HCT116 (cell line): Measurements from ENCODE around the gene RCOR1. TPM values are rescaled to one million over a fixed set of nuclear protein-coding genes. Genes with fewer than 3 reads are reported as not detected.

Experiments
- ATAC-seq: fragments of 200-7000 bp; cut with Tn5 transposase; 2 replicates; pipeline ENCODE4 v1.9.1; 2020; ENCODE audit warnings: mild to moderate bottlenecking, moderate library complexity
- BruUV-seq: library from RNA; stranded (reverse); fragments of 400-500 nt; replicated peaks from 2 replicates; lab custom pipeline; 2021; lab: Mats Ljungman, UMichigan
- CTCF ChIA-PET: fragments of 300-600 bp; sonication (Branson Sonifier 250); formaldehyde crosslinking; loops from one replicate; lab custom pipeline; 2021; ENCODE audit warnings: antibody characterized with exemption; lab: Charles Lee
- POLR2A ChIA-PET: fragments of 300-600, 350-600 bp; sonication (Branson Sonifier 250); formaldehyde crosslinking; loops from one replicate; lab custom pipeline; 2021; ENCODE audit warnings: antibody characterized with exemption; lab: Charles Lee
- RAD21 ChIA-PET, 2 experiments: fragments of 300-600 bp; sonication (Branson Sonifier 250); formaldehyde crosslinking; loops; one replicate each; lab custom pipeline; 2023; ENCODE audit warnings: low total read pairs in 2 of 2; ENCODE audit not compliant: uncharacterized antibody in 2 of 2, unreplicated experiment in 2 of 2, low non-redundant PET in 1 of 2; lab: Charles Lee
- DNase-seq: peaks from one replicate; pipeline ENCODE4 v3.0.0-alpha.2; 2010; ENCODE audit warnings: low read depth, low spot score
- H2AFZ ChIP-seq: fragments of 200-600 bp; shearing (Covaris generic), sonication (generic); 2 replicates; pipeline ENCODE4 v1.6.1; 2017; ENCODE audit warnings: low read depth, mixed run types, mixed read lengths, antibody characterized with exemption, low read length; ENCODE audit not compliant: poor library complexity, severe bottlenecking
- H3K27ac ChIP-seq: 2 replicates; pipeline ENCODE4 v1.5.1; 2012; ENCODE audit warnings: low read depth, low read length
- H3K27me3 ChIP-seq: fragments of 200-600 bp; sonication (generic); 2 replicates; pipeline ENCODE4 v1.6.1; 2016; ENCODE audit warnings: mixed run types, low read length, mixed read lengths; ENCODE audit not compliant: insufficient read depth
- H3K36me3 ChIP-seq, 2 experiments: fragments of 200-500 bp in 1 of 2; fragments of 200-600 bp in 1 of 2; sonication (Bioruptor generic) in 1 of 2; sonication (generic) in 1 of 2; 2 replicates each; pipeline versions ENCODE4 v1.5.1 to v1.6.1; 2014 to 2016; ENCODE audit warnings: low read length in 2 of 2, inconsistent platforms in 1 of 2, mixed read lengths in 1 of 2, mixed run types in 1 of 2; ENCODE audit not compliant: insufficient read depth in 2 of 2, control insufficient read depth in 1 of 2
- H3K4me1 ChIP-seq, 2 experiments: fragments of 200-600 bp in 1 of 2; sonication (generic) in 1 of 2; 2 replicates each; pipeline versions ENCODE4 v1.5.1 to v1.6.1; 2012 to 2017; ENCODE audit warnings: low read length in 2 of 2, inconsistent platforms in 1 of 2, mild to moderate bottlenecking in 1 of 2, mixed read lengths in 1 of 2, mixed run types in 1 of 2, moderate library complexity in 1 of 2; ENCODE audit not compliant: insufficient read depth in 2 of 2, control insufficient read depth in 1 of 2
- H3K4me2 ChIP-seq: fragments of 200-600 bp; sonication (generic); 2 replicates; pipeline ENCODE4 v1.6.1; 2017; ENCODE audit warnings: mixed run types, low read length, mixed read lengths
- H3K4me3 ChIP-seq, 2 experiments: fragments of 200-600 bp in 1 of 2; sonication (generic) in 1 of 2; replicated peaks in 1 of 2; 2 replicates each; pipeline ENCODE4 v1.5.1; 2011 to 2016; ENCODE audit warnings: low read length in 2 of 2, control low read depth in 1 of 2, low read depth in 1 of 2, mild to moderate bottlenecking in 1 of 2, mixed read lengths in 1 of 2, mixed run types in 1 of 2
- H3K79me2 ChIP-seq: fragments of 200-600 bp; sonication (generic); 2 replicates; pipeline ENCODE4 v1.6.1; 2017; ENCODE audit warnings: mild to moderate bottlenecking, mixed run types, low read length, moderate library complexity, mixed read lengths; ENCODE audit not compliant: insufficient read depth
- H3K9ac ChIP-seq: fragments of 200-600 bp; sonication (generic); 2 replicates; pipeline ENCODE4 v1.6.1; 2016; ENCODE audit warnings: low read length, mixed read lengths
- H3K9me2 ChIP-seq: fragments of 200-600 bp; sonication (generic), shearing (Covaris generic); 2 replicates; pipeline ENCODE4 v1.6.1; 2017; ENCODE audit warnings: mixed run types, mild to moderate bottlenecking, moderate library complexity; ENCODE audit not compliant: insufficient read depth
- H3K9me3 ChIP-seq, 2 experiments: fragments of 200-500 bp in 1 of 2; fragments of 200-600 bp in 1 of 2; sonication (Bioruptor generic) in 1 of 2; sonication (generic) in 1 of 2; 2 replicates each; pipeline ENCODE4 v1.6.1; 2014 to 2017; ENCODE audit warnings: low read length in 2 of 2, mixed read lengths in 2 of 2, inconsistent platforms in 1 of 2, low read depth in 1 of 2, mild to moderate bottlenecking in 1 of 2, mixed run types in 1 of 2, moderate library complexity in 1 of 2; ENCODE audit not compliant: control insufficient read depth in 1 of 2, insufficient read depth in 1 of 2
- H4K20me1 ChIP-seq: fragments of 200-600 bp; sonication (generic), shearing (Covaris generic); 2 replicates; pipeline ENCODE4 v1.6.1; 2017; ENCODE audit warnings: mixed run types, mild to moderate bottlenecking, moderate library complexity; ENCODE audit not compliant: insufficient read depth
- ATF3 ChIP-seq: IDR thresholded peaks from 2 replicates; pipeline ENCODE4 v1.6.1; 2012
- CBX3 ChIP-seq: IDR thresholded peaks from 2 replicates; pipeline ENCODE4 v1.6.1; 2012; ENCODE audit warnings: low read depth
- CEBPB ChIP-seq: IDR thresholded peaks from 2 replicates; pipeline ENCODE4 v1.6.1; 2012; ENCODE audit warnings: low read depth
- CTCF ChIP-seq, 3 experiments: fragments of 200-600 bp in 1 of 3; sonication (generic) in 1 of 3; IDR thresholded peaks in 2 of 3; conservative IDR thresholded peaks in 1 of 3; 2 replicates each; pipeline ENCODE4 v1.5.1; 2012 to 2017; ENCODE audit warnings: low read depth in 2 of 3, low read length in 2 of 3, antibody characterized with exemption in 1 of 3, borderline replicate concordance in 1 of 3, control low read depth in 1 of 3, mild to moderate bottlenecking in 1 of 3, mixed read lengths in 1 of 3, mixed run types in 1 of 3, moderate library complexity in 1 of 3; ENCODE audit not compliant: insufficient read depth in 1 of 3
- FOSL1 ChIP-seq: IDR thresholded peaks from 2 replicates; pipeline ENCODE4 v1.6.1; 2012; ENCODE audit warnings: low read depth
- JUND ChIP-seq: IDR thresholded peaks from 2 replicates; pipeline ENCODE4 v1.6.1; 2012
- MAX ChIP-seq: IDR thresholded peaks from 2 replicates; pipeline ENCODE4 v1.6.1; 2012
- POLR2A ChIP-seq: IDR thresholded peaks from 2 replicates; pipeline ENCODE4 v1.7.0; 2011; ENCODE audit warnings: borderline replicate concordance; ENCODE audit not compliant: insufficient read depth, insufficient read length; ENCODE audit errors: extremely low read depth
- RAD21 ChIP-seq: IDR thresholded peaks from 2 replicates; pipeline ENCODE4 v1.6.1; 2012; ENCODE audit warnings: low read depth, mild to moderate bottlenecking
- REST ChIP-seq: IDR thresholded peaks from 2 replicates; pipeline ENCODE4 v1.6.1; 2012; ENCODE audit warnings: low read depth
- SIN3A ChIP-seq: IDR thresholded peaks from 2 replicates; pipeline ENCODE4 v1.6.1; 2012; ENCODE audit warnings: low read depth
- TCF7L2 ChIP-seq: IDR thresholded peaks from 2 replicates; pipeline ENCODE4 v1.7.0; 2011; ENCODE audit warnings: borderline replicate concordance, inconsistent platforms; ENCODE audit not compliant: insufficient read depth, insufficient read length; ENCODE audit errors: extremely low read depth
- ZBTB33 ChIP-seq: IDR thresholded peaks from 2 replicates; pipeline ENCODE4 v1.6.1; 2011; ENCODE audit warnings: mild to moderate bottlenecking, low read length, moderate library complexity; ENCODE audit not compliant: insufficient replicate concordance; ENCODE audit errors: extremely low read depth
- ZFX ChIP-seq: fragments of 450-650 bp; IDR thresholded peaks from 2 replicates; pipeline ENCODE4 v1.6.1; 2017
- intact Hi-C: fragments of 100-400 bp; cut with micrococcal nuclease; formaldehyde crosslinking; loops from 2 replicates; pipeline ENCODE4 v1.10.0; 2022
- total RNA-seq: library from RNA; stranded (reverse); gene quantifications from one replicate; pipeline ENCODE4 v1.2.1, GENCODE V29; 2021; ENCODE audit not compliant: unreplicated experiment

RCOR1 gene
- total RNA-seq, 1 experiment from 2014 or later, result 30.7 TPM

GRCh38 chr14:102573591-102574046 lies 18.8 kb upstream of the RCOR1 start:
- Histone ChIP-seq H3K36me3 (no peaks in the 10 kb centered on the region), H3K27me3 (no peaks in the 10 kb centered on the region), H3K9me3 (no peaks in the 10 kb centered on the region), H3K9me2 (no peaks in the 10 kb centered on the region), H3K4me2 (no peak overlapping the region), H3K4me1 (peaks cover 2 to 12% of the 10 kb centered on the region in 2 experiments), H3K4me3 (no peak overlapping the region), H2AFZ (no peak overlapping the region), H3K79me2 (no peaks in the 10 kb centered on the region), H3K27ac (no peak overlapping the region), H4K20me1 (no peaks in the 10 kb centered on the region), H3K9ac (no peak overlapping the region)
- ChIA-PET RAD21 (no interaction called here), CTCF (interaction anchor here (1.6 kb wide), 1 partner anchor 49 kb away, joined by 4 read pairs; no protein-coding TSS in a partner anchor), POLR2A (interaction anchor here (0.6 kb wide), 1 partner anchor 261 kb away, joined by 4 read pairs; no protein-coding TSS in a partner anchor)
- intact Hi-C loops, result no loop called here
- no TSS peak for BruUV-seq
- TF ChIP-seq RAD21, result no peak
- TF ChIP-seq ZBTB33, result no peak
- no peak for TF ChIP-seq SIN3A
- no peak for TF ChIP-seq ATF3
- no peak for TF ChIP-seq POLR2A
- no peak for TF ChIP-seq TCF7L2
- TF ChIP-seq CTCF (IDR thresholded peaks at IDR 0.05 in 2 of 3, conservative IDR thresholded peaks at IDR 0.05 in 1 of 3; ENCODE audit: borderline replicate concordance in 1 of 3, insufficient read depth in 1 of 3, low read depth in 2 of 3, low read length in 2 of 3), result no peak
- TF ChIP-seq CBX3, result no peak
- TF ChIP-seq FOSL1, result no peak
- TF ChIP-seq JUND, result no peak
- TF ChIP-seq CEBPB, result no peak
- TF ChIP-seq ZFX, result no peak
- no peak for TF ChIP-seq MAX
- no peak for TF ChIP-seq REST
- ATAC-seq (no peak), DNase-seq (no peak)
